ENCODE results near the gene CAV3. TPM values are rescaled to one million over a fixed set of nuclear protein-coding genes. Genes with fewer than 3 reads are reported as not detected.

The CAV3 gene
- total and polyA plus RNA-seq, 10 of the 15 experiments (the other 5 are each of a cell fraction or from before 2014, with no cell fraction given) = not detected

- no peak for TF ChIP-seq PBX3 (IDR thresholded peaks at IDR 0.05; ENCODE audit: insufficient replicate concordance, low read depth, low read length)
- TF ChIP-seq CTCF (IDR thresholded peaks at IDR 0.05 in 2 of 3, conservative IDR thresholded peaks at IDR 0.05 in 1 of 3; ENCODE audit: control insufficient read depth in 2 of 3, extremely low read depth in 1 of 3, insufficient read depth in 1 of 3, low read depth in 3 of 3, low read length in 3 of 3) = no peak
These were observed 40.4 kb downstream of the CAV3 start (continued) for GRCh38 chr3:8773941-8774542.

- intact Hi-C loops (cut with micrococcal nuclease; ENCODE audit: unreplicated experiment) = no loop called here
These were observed 41.6 kb downstream of the CAV3 start for GRCh38 chr3:8775181-8775580.

More at GRCh38 chr3:8775181-8775580, 41.6 kb downstream of the CAV3 start:
- 57% methylated on average over 5 of the region's 5 CpGs for WGBS (ENCODE audit: insufficient coverage, insufficient replicate concordance, low lambda C conversion rate, missing lambda C conversion rate)
- RAD21 ChIA-PET (ENCODE audit: unreplicated experiment) = no interaction called here
- no peak overlapping the region for H3K4me2 ChIP-seq (ENCODE audit: control insufficient read depth, insufficient read depth)
- no peak overlapping the region for H2AFZ ChIP-seq (ENCODE audit: control insufficient read depth, low read depth, low read length)
- no peak for TF ChIP-seq SREBF1 (IDR thresholded peaks at IDR 0.05; ENCODE audit: low read length)
- CTCF ChIA-PET = no interaction called here
- H3K4me3 ChIP-seq = no peak overlapping the region
- no peaks in the 10 kb centered on the region for H3K36me3 ChIP-seq (ENCODE audit: control insufficient read depth in 2 of 2, insufficient read depth in 2 of 2, low read length in 1 of 2)
- POLR2A ChIA-PET = no interaction called here
- no peak overlapping the region for H3K27ac ChIP-seq (ENCODE audit: control insufficient read depth, insufficient read depth)
- in situ Hi-C loops (cut with MboI) = no loop called here
- ATAC-seq (no peak), DNase-seq (ENCODE audit: low read depth, low spot score) (no peak), FAIRE-seq (no peak)
- H3K27me3 ChIP-seq (replicated peaks in 1 of 2; ENCODE audit: control insufficient read depth in 2 of 2, insufficient read depth in 2 of 2, low read length in 1 of 2) = no peaks in the 10 kb centered on the region
- no peaks in the 10 kb centered on the region for H3K9me3 ChIP-seq (replicated peaks; ENCODE audit: control insufficient read depth, insufficient read depth, low read length)
- H3K9ac ChIP-seq (ENCODE audit: control insufficient read depth, insufficient read depth, low read length) = no peak overlapping the region
- BruUV-seq (replicated peaks) = no TSS peak
- no peaks in the 10 kb centered on the region for H3K79me2 ChIP-seq (ENCODE audit: control insufficient read depth, insufficient read depth, low read length)
- H4K20me1 ChIP-seq (ENCODE audit: control insufficient read depth, insufficient read depth) = no peaks in the 10 kb centered on the region; the same call in 1 of the 2 replicates
- H3K4me1 ChIP-seq (ENCODE audit: control insufficient read depth, insufficient read depth, low read length) = no peaks in the 10 kb centered on the region; the same call in 1 of the 2 replicates
- SMC1A ChIA-PET (ENCODE audit: uncharacterized antibody, unreplicated experiment) = no interaction called here
